ENCODE measurements around the gene CPT1A. TPM values are rescaled to one million over a fixed set of nuclear protein-coding genes. Genes with fewer than 3 reads are reported as not detected.

CPT1A gene
- total RNA-seq, 1 donor, result 29.3 TPM

GRCh38 chr11:68872216-68873003 is 30.7 kb upstream of the CPT1A start:
- H3K4me3 ChIP-seq (ENCODE audit: insufficient read depth, low read length), result no peak overlapping the region
- H2AFZ ChIP-seq (ENCODE audit: low read length), result no peak overlapping the region
- peaks cover 27% of the 10 kb centered on the region for H3K4me1 ChIP-seq (ENCODE audit: insufficient read depth, low read length)
- DNase-seq (ENCODE audit: insufficient read length, low spot score, missing footprints), result peak; percentile 44
- peaks cover 4% of the 10 kb centered on the region for H4K20me1 ChIP-seq (ENCODE audit: insufficient read depth, low read length)
- H3K4me2 ChIP-seq (ENCODE audit: insufficient read depth, low read length), result peak overlapping the region; percentile 58
- TF ChIP-seq CTCF (IDR thresholded peaks at IDR 0.05; ENCODE audit: extremely low read depth, low read depth, low read length), result no peak
- peak overlapping the region; percentile 28 for H3K27ac ChIP-seq (ENCODE audit: low read depth, low read length)
- H3K9me3 ChIP-seq (ENCODE audit: low read depth, low read length), result no peaks in the 10 kb centered on the region
- no peaks in the 10 kb centered on the region for H3K36me3 ChIP-seq (ENCODE audit: insufficient read depth, low read length)
- no peaks in the 10 kb centered on the region for H3K27me3 ChIP-seq (ENCODE audit: insufficient read depth, low read length)
- H3K79me2 ChIP-seq (ENCODE audit: insufficient read depth, low read length), result no peaks in the 10 kb centered on the region

- DNase-seq (ENCODE audit: insufficient read length, low spot score, missing footprints), result no peak
- H4K20me1 ChIP-seq (ENCODE audit: insufficient read depth, low read length), result peaks cover 4% of the 10 kb centered on the region
Observed at GRCh38 chr11:68870470-68870869, 28.8 kb upstream of the CPT1A start.

GRCh38 chr11:68868221-68868835 is 26.6 kb upstream of the CPT1A start:
- DNase-seq (ENCODE audit: insufficient read length, low spot score, missing footprints), result no peak
- no peak overlapping the region for H3K27ac ChIP-seq (ENCODE audit: low read depth, low read length)
- no peaks in the 10 kb centered on the region for H3K36me3 ChIP-seq (ENCODE audit: insufficient read depth, low read length)
- no peak overlapping the region for H3K4me2 ChIP-seq (ENCODE audit: insufficient read depth, low read length)
- H3K4me1 ChIP-seq (ENCODE audit: insufficient read depth, low read length), result peaks cover 24% of the 10 kb centered on the region
- no peaks in the 10 kb centered on the region for H3K27me3 ChIP-seq (ENCODE audit: insufficient read depth, low read length)
- H4K20me1 ChIP-seq (ENCODE audit: insufficient read depth, low read length), result peaks cover 4% of the 10 kb centered on the region
- no peak overlapping the region for H3K4me3 ChIP-seq (ENCODE audit: insufficient read depth, low read length)
- no peak overlapping the region for H2AFZ ChIP-seq (ENCODE audit: low read length)
- H3K9me3 ChIP-seq (ENCODE audit: low read depth, low read length), result peaks cover 4% of the 10 kb centered on the region
- no peak for TF ChIP-seq CTCF (IDR thresholded peaks at IDR 0.05; ENCODE audit: extremely low read depth, low read depth, low read length)
- H3K79me2 ChIP-seq (ENCODE audit: insufficient read depth, low read length), result no peaks in the 10 kb centered on the region

More at GRCh38 chr11:68870470-68870869, 28.8 kb upstream of the CPT1A start:
- H3K4me2 ChIP-seq (ENCODE audit: insufficient read depth, low read length), result peak overlapping the region; percentile 98
- no peaks in the 10 kb centered on the region for H3K79me2 ChIP-seq (ENCODE audit: insufficient read depth, low read length)
- H3K4me1 ChIP-seq (ENCODE audit: insufficient read depth, low read length), result peaks cover 27% of the 10 kb centered on the region
- H3K9me3 ChIP-seq (ENCODE audit: low read depth, low read length), result no peaks in the 10 kb centered on the region
- peak overlapping the region; percentile 77 for H3K4me3 ChIP-seq (ENCODE audit: insufficient read depth, low read length)
- H2AFZ ChIP-seq (ENCODE audit: low read length), result peak overlapping the region; percentile 73
- no peak overlapping the region for H3K27ac ChIP-seq (ENCODE audit: low read depth, low read length)
- H3K27me3 ChIP-seq (ENCODE audit: insufficient read depth, low read length), result no peaks in the 10 kb centered on the region
- H3K36me3 ChIP-seq (ENCODE audit: insufficient read depth, low read length), result no peaks in the 10 kb centered on the region
- no peak for TF ChIP-seq CTCF (IDR thresholded peaks at IDR 0.05; ENCODE audit: extremely low read depth, low read depth, low read length)

GRCh38 chr11:68867066-68867465 is 25.4 kb upstream of the CPT1A start:
- H3K9me3 ChIP-seq (ENCODE audit: low read depth, low read length), result peaks cover 4% of the 10 kb centered on the region
- H3K4me3 ChIP-seq (ENCODE audit: insufficient read depth, low read length), result no peak overlapping the region
- no peaks in the 10 kb centered on the region for H3K36me3 ChIP-seq (ENCODE audit: insufficient read depth, low read length)
- H4K20me1 ChIP-seq (ENCODE audit: insufficient read depth, low read length), result no peaks in the 10 kb centered on the region
- H3K79me2 ChIP-seq (ENCODE audit: insufficient read depth, low read length), result no peaks in the 10 kb centered on the region
- no peak overlapping the region for H3K27ac ChIP-seq (ENCODE audit: low read depth, low read length)
- no peak overlapping the region for H2AFZ ChIP-seq (ENCODE audit: low read length)
- peaks cover 12% of the 10 kb centered on the region for H3K4me1 ChIP-seq (ENCODE audit: insufficient read depth, low read length)
- no peak for TF ChIP-seq CTCF (IDR thresholded peaks at IDR 0.05; ENCODE audit: extremely low read depth, low read depth, low read length)
- H3K27me3 ChIP-seq (ENCODE audit: insufficient read depth, low read length), result no peaks in the 10 kb centered on the region
- no peak for DNase-seq (ENCODE audit: insufficient read length, low spot score, missing footprints)
- no peak overlapping the region for H3K4me2 ChIP-seq (ENCODE audit: insufficient read depth, low read length)
